Panc1 (cell line): ENCODE measurements around the gene ROBO2.

Experiments
- CTCF ChIP-seq: fragments of 450-650 bp; IDR thresholded peaks from 2 replicates; pipeline ENCODE4 v1.5.1; 2017; ENCODE audit warnings: mild to moderate bottlenecking
- REST ChIP-seq, 2 experiments: IDR thresholded peaks; 2 replicates each; pipeline ENCODE4 v1.6.1; 2011 to 2012; ENCODE audit warnings: low read depth in 2 of 2, control low read depth in 1 of 2, low read length in 1 of 2, mild to moderate bottlenecking in 1 of 2, moderate library complexity in 1 of 2; ENCODE audit not compliant: insufficient read depth in 1 of 2
- TCF7L2 ChIP-seq: IDR thresholded peaks from 2 replicates; pipeline ENCODE4 v1.6.1; 2011; ENCODE audit warnings: mild to moderate bottlenecking, low read depth, low read length, inconsistent platforms

DNA sequence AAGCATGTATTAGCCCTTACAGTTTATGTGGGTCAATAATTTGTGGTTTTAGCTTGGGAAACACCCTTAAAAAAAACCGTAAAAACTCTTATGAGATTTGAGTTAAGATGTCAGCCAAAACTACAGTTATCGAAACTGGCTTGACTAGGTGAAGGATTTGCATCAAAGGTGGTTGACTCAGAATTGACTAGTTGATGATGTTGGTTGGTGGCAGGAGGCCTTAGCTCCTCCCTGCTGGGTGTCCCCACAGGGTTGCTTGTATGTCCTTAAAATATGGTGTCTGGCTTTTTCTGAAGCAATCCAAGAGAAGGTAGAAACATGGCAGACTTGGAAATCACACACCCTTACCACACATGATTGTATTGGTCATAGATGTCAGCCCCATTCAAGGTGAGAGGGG is 305.1 kb downstream of the ROBO2 start:
- no peak for TF ChIP-seq CTCF
- no peak for TF ChIP-seq TCF7L2
- no peak for TF ChIP-seq REST (IDR thresholded peaks at IDR 0.05; ENCODE audit: insufficient read depth in 1 of 2, low read depth in 2 of 2, low read length in 1 of 2)
